ENCODE data around the gene IRF3.

The IRF3 gene

DNA sequence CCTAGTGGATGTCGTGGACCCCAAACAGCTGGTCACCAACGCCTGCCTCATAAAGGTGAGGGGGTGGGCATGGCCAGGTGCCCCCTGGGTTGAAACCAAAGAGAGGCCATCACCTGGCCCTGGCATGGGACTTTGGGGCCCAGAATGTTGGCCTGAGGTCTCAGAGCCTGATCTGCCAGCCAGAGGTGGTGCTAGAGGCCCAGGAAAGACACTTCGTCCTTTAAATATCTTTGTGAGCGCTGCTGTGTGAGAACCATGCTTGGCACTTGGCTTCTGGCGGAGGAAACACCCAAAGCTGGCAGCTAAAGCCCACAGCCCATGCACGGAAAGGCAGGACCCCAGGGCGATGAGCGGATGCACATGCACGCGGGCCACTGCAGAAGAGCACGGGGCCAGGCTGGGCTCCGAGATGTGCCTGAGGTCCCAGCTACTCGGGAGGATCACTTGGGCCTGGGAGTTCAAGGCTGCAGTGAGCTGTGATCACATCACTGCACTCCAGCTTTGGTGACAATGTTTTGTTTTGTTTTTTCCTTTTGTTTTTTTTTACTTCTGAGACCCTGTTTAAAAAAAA lies 19.4 kb upstream of the IRF3 start:
- peak overlapping the region in 1 of 3 experiments; percentile 52 for H3K27ac Mint-ChIP-seq
- TF ChIP-seq, protein P1, sequence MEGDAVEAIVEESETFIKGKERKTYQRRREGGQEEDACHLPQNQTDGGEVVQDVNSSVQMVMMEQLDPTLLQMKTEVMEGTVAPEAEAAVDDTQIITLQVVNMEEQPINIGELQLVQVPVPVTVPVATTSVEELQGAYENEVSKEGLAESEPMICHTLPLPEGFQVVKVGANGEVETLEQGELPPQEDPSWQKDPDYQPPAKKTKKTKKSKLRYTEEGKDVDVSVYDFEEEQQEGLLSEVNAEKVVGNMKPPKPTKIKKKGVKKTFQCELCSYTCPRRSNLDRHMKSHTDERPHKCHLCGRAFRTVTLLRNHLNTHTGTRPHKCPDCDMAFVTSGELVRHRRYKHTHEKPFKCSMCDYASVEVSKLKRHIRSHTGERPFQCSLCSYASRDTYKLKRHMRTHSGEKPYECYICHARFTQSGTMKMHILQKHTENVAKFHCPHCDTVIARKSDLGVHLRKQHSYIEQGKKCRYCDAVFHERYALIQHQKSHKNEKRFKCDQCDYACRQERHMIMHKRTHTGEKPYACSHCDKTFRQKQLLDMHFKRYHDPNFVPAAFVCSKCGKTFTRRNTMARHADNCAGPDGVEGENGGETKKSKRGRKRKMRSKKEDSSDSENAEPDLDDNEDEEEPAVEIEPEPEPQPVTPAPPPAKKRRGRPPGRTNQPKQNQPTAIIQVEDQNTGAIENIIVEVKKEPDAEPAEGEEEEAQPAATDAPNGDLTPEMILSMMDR (IDR thresholded peaks at IDR 0.05; ENCODE audit: unreplicated experiment in 3 of 3), result no peak
- H3K4me3 Mint-ChIP-seq, result no peak overlapping the region
- H3K36me3 Mint-ChIP-seq (ENCODE audit: low read depth), result peaks cover 47% of the 10 kb centered on the region
- H3K4me1 Mint-ChIP-seq, result peaks cover 30% of the 10 kb centered on the region
- H3K9me3 Mint-ChIP-seq, result no peaks in the 10 kb centered on the region
- H3K27me3 Mint-ChIP-seq (ENCODE audit: low read depth), result no peaks in the 10 kb centered on the region

DNA sequence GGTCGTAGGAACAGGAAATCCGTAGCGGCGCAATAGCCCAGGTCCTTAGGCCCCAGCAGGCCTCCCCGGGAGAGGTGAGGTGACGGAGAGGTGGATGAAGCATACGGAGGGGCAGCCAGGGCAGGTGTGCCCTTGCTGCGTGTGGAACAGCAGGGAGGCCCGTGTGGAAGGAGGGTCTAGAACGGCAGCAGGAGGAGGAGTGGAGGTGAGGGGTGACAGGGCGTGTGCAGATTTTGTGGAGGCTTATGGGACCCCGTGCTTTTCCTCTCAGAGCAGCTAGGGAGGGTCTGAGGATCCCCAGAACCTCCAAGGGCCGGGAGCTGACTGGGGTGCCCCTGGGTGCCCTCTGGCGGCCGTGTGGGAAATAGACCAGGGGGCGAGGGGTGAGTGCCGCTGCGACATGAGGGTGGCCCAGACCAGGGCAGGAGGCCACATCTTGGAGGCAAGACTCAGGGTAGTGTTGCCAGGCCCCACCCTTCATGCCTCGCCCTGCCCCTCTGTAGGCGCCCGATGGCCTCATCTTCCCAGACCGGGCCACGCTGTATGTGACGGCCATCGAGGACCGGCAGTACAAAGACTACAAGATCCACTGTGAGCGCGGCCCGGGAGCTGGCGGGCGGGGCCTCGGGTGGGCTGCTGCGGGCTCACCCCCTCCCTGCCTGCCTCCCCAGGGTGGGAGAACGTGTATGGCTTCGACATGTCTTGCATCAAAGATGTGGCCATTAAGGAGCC lies 18.8 kb upstream of the IRF3 start:
- H3K27ac Mint-ChIP-seq, result no peak overlapping the region
- no peaks in the 10 kb centered on the region for H3K9me3 Mint-ChIP-seq
- TF ChIP-seq, protein P1 (IDR thresholded peaks at IDR 0.05; ENCODE audit: unreplicated experiment in 3 of 3), result no peak
- H3K4me3 Mint-ChIP-seq, result no peak overlapping the region
- no peaks in the 10 kb centered on the region for H3K27me3 Mint-ChIP-seq (ENCODE audit: low read depth)
- H3K36me3 Mint-ChIP-seq (ENCODE audit: low read depth), result peaks cover 47% of the 10 kb centered on the region
- peaks cover 32% of the 10 kb centered on the region for H3K4me1 Mint-ChIP-seq

DNA sequence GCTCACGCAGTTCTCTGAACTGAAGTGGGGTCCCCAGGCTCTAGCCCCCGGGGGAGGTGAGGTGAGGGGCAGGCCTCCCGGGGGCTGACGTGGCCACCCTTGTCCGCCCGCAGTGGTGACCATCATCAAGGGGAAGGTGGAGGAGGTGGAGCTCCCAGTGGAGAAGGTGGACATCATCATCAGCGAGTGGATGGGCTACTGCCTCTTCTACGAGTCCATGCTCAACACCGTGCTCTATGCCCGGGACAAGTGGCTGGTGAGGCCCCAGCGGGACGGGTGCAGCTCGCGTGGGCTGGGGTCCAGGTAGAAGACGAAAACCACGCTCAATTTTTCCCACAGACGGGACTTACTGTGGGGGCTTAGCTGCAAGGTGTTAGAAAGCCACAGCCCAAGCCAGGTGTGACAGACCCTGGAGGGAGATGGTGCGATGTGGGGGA lies 18.2 kb upstream of the IRF3 start:
- no peak overlapping the region for H3K4me3 Mint-ChIP-seq
- TF ChIP-seq, protein P1 (IDR thresholded peaks at IDR 0.05; ENCODE audit: unreplicated experiment in 3 of 3), result no peak
- no peaks in the 10 kb centered on the region for H3K27me3 Mint-ChIP-seq (ENCODE audit: low read depth)
- H3K27ac Mint-ChIP-seq, result no peak overlapping the region
- H3K36me3 Mint-ChIP-seq (ENCODE audit: low read depth), result peaks cover 47% of the 10 kb centered on the region
- peaks cover 31% of the 10 kb centered on the region for H3K4me1 Mint-ChIP-seq
- H3K9me3 Mint-ChIP-seq, result no peaks in the 10 kb centered on the region

DNA sequence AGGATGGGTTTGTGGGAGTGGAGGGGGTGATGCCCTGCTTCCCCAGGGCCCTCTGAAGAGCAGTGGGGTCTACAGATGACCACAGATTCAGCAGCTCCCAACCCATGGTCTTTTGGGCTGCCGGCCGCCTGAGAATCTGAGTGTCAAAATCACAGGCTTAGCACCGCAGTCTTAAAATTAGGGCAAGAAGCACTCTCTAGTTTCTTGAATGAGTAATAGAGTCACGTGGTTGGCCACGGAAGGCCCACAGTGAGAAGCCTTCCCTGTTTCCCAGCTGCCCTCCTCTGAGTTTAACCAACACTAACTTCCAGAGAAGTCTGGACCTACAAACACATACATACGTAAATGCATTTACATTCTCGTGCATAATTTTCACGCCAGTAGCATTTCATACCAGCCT lies 16.6 kb upstream of the IRF3 start:
- Mint-ChIP-seq H3K27me3 (ENCODE audit: low read depth) (no peaks in the 10 kb centered on the region), H3K9me3 (no peaks in the 10 kb centered on the region), H3K4me1 (peaks cover 27% of the 10 kb centered on the region), H3K4me3 (peak overlapping the region in 1 of 3 experiments; percentile 34), H3K27ac (no peak overlapping the region), H3K36me3 (ENCODE audit: low read depth) (peaks cover 39% of the 10 kb centered on the region)
- TF ChIP-seq, protein P1 (IDR thresholded peaks at IDR 0.05; ENCODE audit: unreplicated experiment in 3 of 3), result no peak

DNA sequence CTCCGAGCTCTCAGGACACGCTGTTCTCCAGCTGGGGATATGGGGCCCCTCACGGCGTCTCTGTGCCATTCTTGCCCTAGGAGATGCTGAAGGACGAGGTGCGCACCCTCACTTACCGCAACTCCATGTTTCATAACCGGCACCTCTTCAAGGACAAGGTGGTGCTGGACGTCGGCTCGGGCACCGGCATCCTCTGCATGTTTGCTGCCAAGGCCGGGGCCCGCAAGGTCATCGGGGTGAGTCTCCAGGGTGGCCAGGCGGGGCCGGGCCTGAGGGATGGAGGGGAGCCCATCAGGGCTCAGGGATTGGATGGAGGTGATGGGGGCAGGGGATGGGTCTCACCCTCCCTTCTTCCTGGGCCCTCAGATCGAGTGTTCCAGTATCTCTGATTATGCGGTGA lies 16.2 kb upstream of the IRF3 start:
- Mint-ChIP-seq H3K27me3 (ENCODE audit: low read depth) (no peaks in the 10 kb centered on the region), H3K4me3 (no peak overlapping the region), H3K27ac (no peak overlapping the region), H3K36me3 (ENCODE audit: low read depth) (peaks cover 39% of the 10 kb centered on the region), H3K9me3 (no peaks in the 10 kb centered on the region), H3K4me1 (peaks cover 27% of the 10 kb centered on the region)
- TF ChIP-seq, protein P1 (IDR thresholded peaks at IDR 0.05; ENCODE audit: unreplicated experiment in 3 of 3), result no peak
